Measurements from ENCODE around the gene FOXB2. TPM values are rescaled to one million over a fixed set of nuclear protein-coding genes. Genes with fewer than 3 reads are reported as not detected.

FOXB2 gene
- polyA plus RNA-seq, 1 of the 3 experiments (the other 2 are of a cell fraction): not detected

DNA sequence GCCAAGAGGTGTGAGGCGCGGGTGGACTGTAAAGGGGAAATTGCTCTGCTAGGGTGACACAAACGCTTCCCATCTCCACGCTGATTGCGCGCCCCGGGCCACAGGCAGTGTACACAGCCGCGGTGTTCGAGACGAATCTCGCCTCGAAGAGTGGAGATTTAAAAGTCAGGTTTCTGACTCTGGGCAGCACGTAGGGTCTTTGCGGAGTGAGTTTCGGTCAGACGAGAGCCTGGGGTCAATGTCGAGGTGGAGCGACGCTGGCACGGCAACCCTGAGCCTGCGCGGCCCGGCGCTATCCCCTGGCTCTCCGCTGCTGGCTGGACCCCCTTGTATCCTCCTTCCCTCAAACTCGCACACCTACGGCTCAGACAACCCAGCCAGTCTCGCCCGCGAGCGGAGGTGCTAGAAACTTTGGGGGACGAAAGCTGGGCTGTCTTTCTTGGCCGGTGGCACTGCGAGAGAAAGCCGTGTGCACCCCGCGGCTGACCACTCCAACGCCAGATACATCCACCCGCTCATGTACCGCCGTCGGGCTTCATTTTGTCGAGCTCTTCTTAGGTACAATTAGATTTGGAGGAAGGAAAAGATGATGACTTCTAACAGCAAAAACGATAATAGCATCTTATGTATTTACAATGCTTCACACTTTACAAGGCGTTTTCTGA, 5.4 kb upstream of the FOXB2 start:
- Histone ChIP-seq H3K27me3 (ENCODE audit: insufficient read depth) (peaks cover 84% of the 10 kb centered on the region), H3K27ac (ENCODE audit: low read depth in 2 of 2, low read length in 1 of 2) (no peak overlapping the region), H3K9ac (no peak overlapping the region), H3F3A (replicated peaks; ENCODE audit: insufficient read depth) (no peaks in the 10 kb centered on the region), H2AFZ (ENCODE audit: low read depth) (no peak overlapping the region), H3K36me3 (replicated peaks in 1 of 2; ENCODE audit: control insufficient read depth in 1 of 2, insufficient read depth in 2 of 2, low read length in 1 of 2) (no peaks in the 10 kb centered on the region), H3K4me3 (ENCODE audit: low read depth in 2 of 2, low read length in 1 of 2) (no peak overlapping the region), H4K20me1 (ENCODE audit: insufficient read depth) (no peaks in the 10 kb centered on the region), H3K79me2 (ENCODE audit: insufficient read depth) (no peaks in the 10 kb centered on the region), H3K4me2 (no peak overlapping the region), H3K9me3 (no peaks in the 10 kb centered on the region), H3K9me2 (no peaks in the 10 kb centered on the region), H3K4me1 (ENCODE audit: control insufficient read depth in 1 of 2, insufficient read depth in 2 of 2, low read depth in 1 of 2, low read length in 1 of 2) (no peaks in the 10 kb centered on the region; a peak in 1 of 4 replicates)
- ChIA-PET POLR2A (no interaction called here), CTCF (interaction anchor here (0.7 to 1.7 kb wide), 7 partner anchors 12 to 205 kb away, joined by 3 to 7 read pairs (median 3); no protein-coding TSS in a partner anchor)
- peak; percentile 28 for DNase-seq
- TF ChIP-seq ELF1 (IDR thresholded peaks at IDR 0.05) (no peak), MAX (IDR thresholded peaks at IDR 0.05; ENCODE audit: low read depth) (no peak), EP300 (IDR thresholded peaks at IDR 0.05; ENCODE audit: borderline replicate concordance in 1 of 2, low read depth in 1 of 2, low read length in 1 of 2) (no peak), FOXM1 (IDR thresholded peaks at IDR 0.05; ENCODE audit: low read depth) (no peak), YY1 (IDR thresholded peaks at IDR 0.05; ENCODE audit: low read depth) (no peak), TCF12 (IDR thresholded peaks at IDR 0.05) (no peak), MEF2A (IDR thresholded peaks at IDR 0.05; ENCODE audit: borderline replicate concordance, low read depth) (no peak), IRF3 (IDR thresholded peaks at IDR 0.05; ENCODE audit: low read depth, low read length) (no peak), CHD2 (IDR thresholded peaks at IDR 0.05; ENCODE audit: low read length, partially characterized antibody) (no peak)
- TF ChIP-seq, protein P1, sequence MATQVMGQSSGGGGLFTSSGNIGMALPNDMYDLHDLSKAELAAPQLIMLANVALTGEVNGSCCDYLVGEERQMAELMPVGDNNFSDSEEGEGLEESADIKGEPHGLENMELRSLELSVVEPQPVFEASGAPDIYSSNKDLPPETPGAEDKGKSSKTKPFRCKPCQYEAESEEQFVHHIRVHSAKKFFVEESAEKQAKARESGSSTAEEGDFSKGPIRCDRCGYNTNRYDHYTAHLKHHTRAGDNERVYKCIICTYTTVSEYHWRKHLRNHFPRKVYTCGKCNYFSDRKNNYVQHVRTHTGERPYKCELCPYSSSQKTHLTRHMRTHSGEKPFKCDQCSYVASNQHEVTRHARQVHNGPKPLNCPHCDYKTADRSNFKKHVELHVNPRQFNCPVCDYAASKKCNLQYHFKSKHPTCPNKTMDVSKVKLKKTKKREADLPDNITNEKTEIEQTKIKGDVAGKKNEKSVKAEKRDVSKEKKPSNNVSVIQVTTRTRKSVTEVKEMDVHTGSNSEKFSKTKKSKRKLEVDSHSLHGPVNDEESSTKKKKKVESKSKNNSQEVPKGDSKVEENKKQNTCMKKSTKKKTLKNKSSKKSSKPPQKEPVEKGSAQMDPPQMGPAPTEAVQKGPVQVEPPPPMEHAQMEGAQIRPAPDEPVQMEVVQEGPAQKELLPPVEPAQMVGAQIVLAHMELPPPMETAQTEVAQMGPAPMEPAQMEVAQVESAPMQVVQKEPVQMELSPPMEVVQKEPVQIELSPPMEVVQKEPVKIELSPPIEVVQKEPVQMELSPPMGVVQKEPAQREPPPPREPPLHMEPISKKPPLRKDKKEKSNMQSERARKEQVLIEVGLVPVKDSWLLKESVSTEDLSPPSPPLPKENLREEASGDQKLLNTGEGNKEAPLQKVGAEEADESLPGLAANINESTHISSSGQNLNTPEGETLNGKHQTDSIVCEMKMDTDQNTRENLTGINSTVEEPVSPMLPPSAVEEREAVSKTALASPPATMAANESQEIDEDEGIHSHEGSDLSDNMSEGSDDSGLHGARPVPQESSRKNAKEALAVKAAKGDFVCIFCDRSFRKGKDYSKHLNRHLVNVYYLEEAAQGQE (IDR thresholded peaks at IDR 0.05; ENCODE audit: low read depth, low read length): no peak
- TF ChIP-seq, protein P2, sequence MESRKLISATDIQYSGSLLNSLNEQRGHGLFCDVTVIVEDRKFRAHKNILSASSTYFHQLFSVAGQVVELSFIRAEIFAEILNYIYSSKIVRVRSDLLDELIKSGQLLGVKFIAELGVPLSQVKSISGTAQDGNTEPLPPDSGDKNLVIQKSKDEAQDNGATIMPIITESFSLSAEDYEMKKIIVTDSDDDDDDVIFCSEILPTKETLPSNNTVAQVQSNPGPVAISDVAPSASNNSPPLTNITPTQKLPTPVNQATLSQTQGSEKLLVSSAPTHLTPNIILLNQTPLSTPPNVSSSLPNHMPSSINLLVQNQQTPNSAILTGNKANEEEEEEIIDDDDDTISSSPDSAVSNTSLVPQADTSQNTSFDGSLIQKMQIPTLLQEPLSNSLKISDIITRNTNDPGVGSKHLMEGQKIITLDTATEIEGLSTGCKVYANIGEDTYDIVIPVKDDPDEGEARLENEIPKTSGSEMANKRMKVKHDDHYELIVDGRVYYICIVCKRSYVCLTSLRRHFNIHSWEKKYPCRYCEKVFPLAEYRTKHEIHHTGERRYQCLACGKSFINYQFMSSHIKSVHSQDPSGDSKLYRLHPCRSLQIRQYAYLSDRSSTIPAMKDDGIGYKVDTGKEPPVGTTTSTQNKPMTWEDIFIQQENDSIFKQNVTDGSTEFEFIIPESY (IDR thresholded peaks at IDR 0.05; ENCODE audit: borderline replicate concordance, low read depth): no peak
- 6% methylated on average over 31 of the region's 46 CpGs for WGBS (ENCODE audit: low lambda C conversion rate)
